ENCODE results near the gene OR56B4. TPM values are rescaled to one million over a fixed set of nuclear protein-coding genes. Genes with fewer than 3 reads are reported as not detected.
"Not testable (repeated sequence)": the region's sequence is repeated elsewhere in the genome, so short reads cannot be mapped to it uniquely, and the experiment has no call there.

OR56B4 gene
- total RNA-seq = not detected

- intact Hi-C loops (cut with micrococcal nuclease); H3K27ac Mint-ChIP-seq; H3K27me3 Mint-ChIP-seq (ENCODE audit: low read depth); H3K36me3 Mint-ChIP-seq (ENCODE audit: low read depth); DNase-seq; H3K9me3 Mint-ChIP-seq; H3K4me3 Mint-ChIP-seq; H3K4me1 Mint-ChIP-seq (ENCODE audit: low read depth): not testable (repeated sequence)
- CTCF ChIA-PET = interaction anchor here (0.7 kb wide), 1 partner anchor 67 kb away, joined by 3 read pairs; no protein-coding TSS in a partner anchor
These were observed at the start of gene OR56B4 for GRCh38 chr11:6107384-6107783. TSS of gene OR56B4 (plus strand) at chr11:6107684. CDS start at chr11:6107779, 95 bp downstream.

- intact Hi-C loops (cut with micrococcal nuclease) = no loop called here
- H3K9me3 Mint-ChIP-seq = no peaks in the 10 kb centered on the region
- H3K4me3 Mint-ChIP-seq = no peak overlapping the region
- peaks cover 10% of the 10 kb centered on the region for H3K27me3 Mint-ChIP-seq (ENCODE audit: low read depth)
- DNase-seq = no peak
- H3K36me3 Mint-ChIP-seq (ENCODE audit: low read depth) = no peaks in the 10 kb centered on the region
- H3K4me1 Mint-ChIP-seq (ENCODE audit: low read depth) = no peaks in the 10 kb centered on the region
- no peak overlapping the region for H3K27ac Mint-ChIP-seq
- CTCF ChIA-PET = no interaction called here
These were observed 46.0 kb upstream of the OR56B4 start for GRCh38 chr11:6061475-6061874.

- Mint-ChIP-seq H3K27me3 (ENCODE audit: low read depth) (peaks cover 10% of the 10 kb centered on the region), H3K27ac (no peak overlapping the region), H3K9me3 (no peaks in the 10 kb centered on the region)
These were observed 44.7 kb upstream of the OR56B4 start for GRCh38 chr11:6062691-6063358.

GRCh38 chr11:6067502-6067901, 40.0 kb upstream of the OR56B4 start:
- DNase-seq = no peak
- intact Hi-C loops (cut with micrococcal nuclease) = no loop called here
- Mint-ChIP-seq H3K4me3 (no peak overlapping the region), H3K27ac (no peak overlapping the region), H3K4me1 (ENCODE audit: low read depth) (no peaks in the 10 kb centered on the region), H3K9me3 (no peaks in the 10 kb centered on the region), H3K27me3 (ENCODE audit: low read depth) (peaks cover under 1% of the 10 kb centered on the region), H3K36me3 (ENCODE audit: low read depth) (no peaks in the 10 kb centered on the region)
- CTCF ChIA-PET = no interaction called here

More at GRCh38 chr11:6062691-6063358, 44.7 kb upstream of the OR56B4 start:
- Mint-ChIP-seq H3K4me3 (no peak overlapping the region), H3K36me3 (ENCODE audit: low read depth) (no peaks in the 10 kb centered on the region), H3K4me1 (ENCODE audit: low read depth) (no peaks in the 10 kb centered on the region)
- intact Hi-C loops (cut with micrococcal nuclease) = no loop called here
- CTCF ChIA-PET = no interaction called here
- DNase-seq = no peak

GRCh38 chr11:6076443-6076842, 31.0 kb upstream of the OR56B4 start:
- H3K4me1 Mint-ChIP-seq (ENCODE audit: low read depth); intact Hi-C loops (cut with micrococcal nuclease); H3K27me3 Mint-ChIP-seq (ENCODE audit: low read depth); CTCF ChIA-PET; H3K36me3 Mint-ChIP-seq (ENCODE audit: low read depth); DNase-seq; H3K27ac Mint-ChIP-seq; H3K4me3 Mint-ChIP-seq: not testable (repeated sequence)
- H3K9me3 Mint-ChIP-seq = peaks cover 13% of the 10 kb centered on the region

- no peak overlapping the region for H3K4me3 Mint-ChIP-seq
- DNase-seq = no peak
- no peaks in the 10 kb centered on the region for H3K36me3 Mint-ChIP-seq (ENCODE audit: low read depth)
- peaks cover 13% of the 10 kb centered on the region for H3K9me3 Mint-ChIP-seq
- intact Hi-C loops (cut with micrococcal nuclease) = no loop called here
- no peak overlapping the region for H3K27ac Mint-ChIP-seq
- no peaks in the 10 kb centered on the region for H3K4me1 Mint-ChIP-seq (ENCODE audit: low read depth)
- CTCF ChIA-PET = no interaction called here
- peaks cover 3% of the 10 kb centered on the region for H3K27me3 Mint-ChIP-seq (ENCODE audit: low read depth)
These were observed 29.8 kb upstream of the OR56B4 start for GRCh38 chr11:6077723-6078122.

GRCh38 chr11:6079463-6079862, 28.0 kb upstream of the OR56B4 start:
- Mint-ChIP-seq H3K36me3 (ENCODE audit: low read depth) (no peaks in the 10 kb centered on the region), H3K27me3 (ENCODE audit: low read depth) (peaks cover 3% of the 10 kb centered on the region), H3K4me3 (no peak overlapping the region), H3K4me1 (ENCODE audit: low read depth) (no peaks in the 10 kb centered on the region), H3K27ac (no peak overlapping the region), H3K9me3 (peaks cover 19% of the 10 kb centered on the region)
- CTCF ChIA-PET = interaction anchor here (0.5 kb wide), 1 partner anchor 282 kb away, joined by 4 read pairs; no protein-coding TSS in a partner anchor
- DNase-seq = no peak
- intact Hi-C loops (cut with micrococcal nuclease) = no loop called here

- Mint-ChIP-seq H3K4me1 (ENCODE audit: low read depth) (no peaks in the 10 kb centered on the region), H3K4me3 (no peak overlapping the region), H3K27ac (no peak overlapping the region), H3K36me3 (ENCODE audit: low read depth) (no peaks in the 10 kb centered on the region), H3K9me3 (peaks cover 6% of the 10 kb centered on the region), H3K27me3 (ENCODE audit: low read depth) (peaks cover 3% of the 10 kb centered on the region)
- no peak for DNase-seq
- CTCF ChIA-PET = no interaction called here
- intact Hi-C loops (cut with micrococcal nuclease) = no loop called here
These were observed 24.4 kb upstream of the OR56B4 start for GRCh38 chr11:6083129-6083528.

- no peaks in the 10 kb centered on the region for H3K36me3 Mint-ChIP-seq (ENCODE audit: low read depth)
- no peak overlapping the region for H3K4me3 Mint-ChIP-seq
- CTCF ChIA-PET = interaction anchor here (1.1 kb wide), 1 partner anchor 53 kb away, joined by 3 read pairs; no protein-coding TSS in a partner anchor
- no peak overlapping the region for H3K27ac Mint-ChIP-seq
- peaks cover 6% of the 10 kb centered on the region for H3K9me3 Mint-ChIP-seq
- intact Hi-C loops (cut with micrococcal nuclease) = no loop called here
- peaks cover 3% of the 10 kb centered on the region for H3K27me3 Mint-ChIP-seq (ENCODE audit: low read depth)
- H3K4me1 Mint-ChIP-seq (ENCODE audit: low read depth) = no peaks in the 10 kb centered on the region
- no peak for DNase-seq
These were observed 22.9 kb upstream of the OR56B4 start for GRCh38 chr11:6084587-6084986.

- H3K27ac Mint-ChIP-seq = no peak overlapping the region
- H3K4me3 Mint-ChIP-seq = no peak overlapping the region
- no peaks in the 10 kb centered on the region for H3K36me3 Mint-ChIP-seq (ENCODE audit: low read depth)
- no peak for DNase-seq
- H3K27me3 Mint-ChIP-seq (ENCODE audit: low read depth) = peaks cover 3% of the 10 kb centered on the region
- CTCF ChIA-PET = interaction anchor here (0.7 kb wide), 1 partner anchor 13 kb away, joined by 3 read pairs; no protein-coding TSS in a partner anchor
- intact Hi-C loops (cut with micrococcal nuclease) = no loop called here
- peaks cover 6% of the 10 kb centered on the region for H3K4me1 Mint-ChIP-seq (ENCODE audit: low read depth)
- peaks cover 4% of the 10 kb centered on the region for H3K9me3 Mint-ChIP-seq
These were observed 13.3 kb upstream of the OR56B4 start for GRCh38 chr11:6094186-6094585.

GRCh38 chr11:6095798-6096197, 11.7 kb upstream of the OR56B4 start:
- CTCF ChIA-PET = interaction anchor here (0.6 kb wide), 1 partner anchor 18 kb away, joined by 5 read pairs; no protein-coding TSS in a partner anchor
- H3K27me3 Mint-ChIP-seq (ENCODE audit: low read depth) = no peaks in the 10 kb centered on the region
- intact Hi-C loops (cut with micrococcal nuclease) = no loop called here
- DNase-seq = no peak
- H3K4me1 Mint-ChIP-seq (ENCODE audit: low read depth) = peaks cover 6% of the 10 kb centered on the region
- H3K4me3 Mint-ChIP-seq = no peak overlapping the region
- no peaks in the 10 kb centered on the region for H3K9me3 Mint-ChIP-seq
- H3K27ac Mint-ChIP-seq = no peak overlapping the region
- no peaks in the 10 kb centered on the region for H3K36me3 Mint-ChIP-seq (ENCODE audit: low read depth)

GRCh38 chr11:6096417-6096816, 11.1 kb upstream of the OR56B4 start:
- no peaks in the 10 kb centered on the region for H3K36me3 Mint-ChIP-seq (ENCODE audit: low read depth)
- CTCF ChIA-PET = interaction anchor here (0.6 kb wide), 1 partner anchor 17 kb away, joined by 5 read pairs; no protein-coding TSS in a partner anchor

GRCh38 chr11:6099577-6099976, 7.9 kb upstream of the OR56B4 start:
- Mint-ChIP-seq H3K9me3 (no peaks in the 10 kb centered on the region), H3K4me3 (no peak overlapping the region), H3K4me1 (ENCODE audit: low read depth) (no peaks in the 10 kb centered on the region), H3K36me3 (ENCODE audit: low read depth) (no peaks in the 10 kb centered on the region), H3K27ac (no peak overlapping the region), H3K27me3 (ENCODE audit: low read depth) (no peaks in the 10 kb centered on the region)
- intact Hi-C loops (cut with micrococcal nuclease) = no loop called here
- CTCF ChIA-PET = interaction anchor here (0.6 kb wide), 2 partner anchors 13 to 14 kb away, joined by 3 to 4 read pairs; no protein-coding TSS in a partner anchor
- no peak for DNase-seq

More at GRCh38 chr11:6096417-6096816, 11.1 kb upstream of the OR56B4 start:
- H3K9me3 Mint-ChIP-seq = no peaks in the 10 kb centered on the region
- no peak overlapping the region for H3K4me3 Mint-ChIP-seq
- no peaks in the 10 kb centered on the region for H3K27me3 Mint-ChIP-seq (ENCODE audit: low read depth)
- no peak overlapping the region for H3K27ac Mint-ChIP-seq
- H3K4me1 Mint-ChIP-seq (ENCODE audit: low read depth) = peaks cover 6% of the 10 kb centered on the region
- DNase-seq = no peak
- intact Hi-C loops (cut with micrococcal nuclease) = no loop called here

All from activated naive CD4-positive, alpha-beta T cell treated with anti-CD3 and anti-CD28 coated beads for 36 hours (primary cell).